ENCODE results near the gene SLC2A6.
"Not testable (repeated sequence)": the region's sequence is repeated elsewhere in the genome, so short reads cannot be mapped to it uniquely, and the experiment has no call there.

SLC2A6 gene

DNA sequence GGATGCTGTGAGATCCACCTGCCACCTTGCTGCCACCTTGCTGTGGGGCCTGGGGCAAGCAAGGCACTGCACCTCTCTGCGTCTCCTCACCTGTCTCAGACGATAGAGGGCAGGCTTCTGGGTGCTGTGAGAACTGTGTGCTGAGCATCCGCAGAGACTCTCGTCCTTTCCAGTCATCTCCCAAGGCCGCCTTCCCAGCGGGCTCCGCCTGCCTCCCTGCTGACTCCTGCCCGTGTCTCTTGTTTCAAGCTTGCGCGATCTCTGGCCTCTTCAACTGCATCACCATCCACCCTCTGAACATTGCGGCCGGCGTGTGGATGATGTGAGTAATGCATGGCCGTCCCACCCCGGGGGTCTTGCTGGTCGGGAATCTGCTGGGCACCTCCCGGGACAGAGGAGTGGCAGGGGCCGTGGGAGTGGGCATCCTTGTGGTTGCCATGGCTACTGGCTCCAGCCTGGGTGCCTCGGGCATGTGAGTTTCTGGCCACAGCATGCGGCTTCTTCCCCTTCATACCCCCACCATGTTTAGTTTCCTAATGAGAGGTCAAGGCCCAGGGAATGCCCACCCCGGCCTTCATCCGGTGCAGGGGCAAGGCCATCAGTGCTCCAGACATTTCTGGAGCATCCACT lies 15.6 kb downstream of the SLC2A6 start:
- no peak for DNase-seq (ENCODE audit: low read depth in 2 of 2, low spot score in 1 of 2)

- no peak for DNase-seq (ENCODE audit: low read depth in 2 of 2, low spot score in 1 of 2)
Measured at GRCh38 chr9:133461975-133462374, 16.9 kb downstream of the SLC2A6 start.

GRCh38 chr9:133460405-133461175 lies 18.3 kb downstream of the SLC2A6 start:
- DNase-seq (ENCODE audit: low read depth in 2 of 2, low spot score in 1 of 2), result no peak

DNA sequence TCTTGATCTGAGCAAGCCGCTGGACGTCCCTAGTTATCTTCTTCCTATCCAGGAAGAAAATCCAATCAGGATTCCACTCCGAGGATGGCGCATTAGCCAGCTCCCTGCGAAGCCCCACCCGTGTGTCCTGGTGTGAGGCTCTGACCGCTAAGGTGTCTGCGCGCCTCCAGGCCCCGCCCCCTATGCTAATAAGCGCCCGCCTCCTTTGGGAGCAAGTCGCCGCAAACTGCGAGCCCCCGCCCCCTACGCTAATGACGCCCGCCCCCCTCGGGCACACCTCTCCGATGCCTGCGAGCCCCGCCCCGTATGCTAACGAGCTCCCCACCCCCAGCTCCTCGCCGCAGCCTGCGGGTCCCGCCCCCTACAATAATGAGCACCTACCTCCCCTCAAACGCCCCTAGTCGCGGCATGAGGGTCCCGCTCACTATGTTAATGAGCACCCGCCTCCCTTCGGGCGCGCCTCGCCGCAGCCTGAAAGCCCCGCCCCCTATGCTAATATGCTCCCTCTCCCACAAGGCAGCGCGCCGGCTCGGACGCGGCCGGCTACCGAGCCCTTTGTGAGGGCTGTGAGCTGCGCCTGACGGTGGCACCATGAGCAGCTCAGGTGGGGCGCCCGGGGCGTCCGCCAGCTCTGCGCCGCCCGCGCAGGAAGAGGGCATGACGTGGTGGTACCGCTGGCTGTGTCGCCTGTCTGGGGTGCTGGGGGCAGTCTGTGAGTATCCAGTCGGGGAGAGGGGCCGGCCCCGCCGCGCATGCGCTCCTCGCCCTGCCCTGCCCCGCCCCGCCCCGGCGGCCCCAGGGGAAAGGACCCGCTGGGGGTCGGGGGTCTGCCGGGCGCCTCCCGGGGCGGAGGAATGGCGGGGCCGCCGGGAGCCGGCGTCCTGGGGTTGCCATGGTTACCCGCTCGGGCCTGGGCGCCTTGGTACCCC lies 19.2 kb downstream of the SLC2A6 start, which contains the start of gene CACFD1:
Gene CACFD1, plus strand, starts transcription at position 503 of the 929 bp plus-strand sequence. Its CDS starts 89 bp downstream, at position 592.
- DNase-seq (ENCODE audit: low read depth in 2 of 2, low spot score in 1 of 2), result peak; percentile 77 to 84

- no peak for DNase-seq (ENCODE audit: low read depth in 2 of 2, low spot score in 1 of 2)
Measured at GRCh38 chr9:133458643-133459312, 20.1 kb downstream of the SLC2A6 start.

GRCh38 chr9:133457748-133458147 lies 21.2 kb downstream of the SLC2A6 start:
- DNase-seq (ENCODE audit: low read depth in 2 of 2, low spot score in 1 of 2), result no peak

- no peak for DNase-seq (ENCODE audit: low read depth in 2 of 2, low spot score in 1 of 2)
Measured at GRCh38 chr9:133457233-133457632, 21.7 kb downstream of the SLC2A6 start.

- DNase-seq (ENCODE audit: low read depth in 2 of 2, low spot score in 1 of 2), result no peak
Measured at GRCh38 chr9:133456409-133456808, 22.5 kb downstream of the SLC2A6 start.

DNA sequence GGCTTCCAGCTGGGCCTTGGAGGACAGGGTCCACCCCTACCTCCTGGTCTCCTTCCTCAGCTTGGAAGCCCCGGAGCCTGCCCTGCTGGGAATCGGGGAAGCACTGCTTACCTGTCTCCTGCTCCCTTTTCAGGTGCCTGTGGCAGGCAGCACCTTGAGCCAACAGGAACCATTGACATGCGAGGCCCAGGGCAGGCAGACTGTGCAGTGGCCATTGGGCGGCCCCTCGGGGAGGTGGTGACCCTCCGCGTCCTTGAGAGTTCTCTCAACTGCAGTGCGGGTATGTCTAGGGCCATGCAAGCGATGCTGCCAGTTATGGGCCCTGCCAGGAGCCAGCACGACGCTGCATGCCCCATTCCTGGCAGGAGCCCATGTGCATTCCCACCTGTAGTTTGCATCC lies 23.0 kb downstream of the SLC2A6 start:
- DNase-seq (ENCODE audit: low read depth in 2 of 2, low spot score in 1 of 2), result no peak

DNA sequence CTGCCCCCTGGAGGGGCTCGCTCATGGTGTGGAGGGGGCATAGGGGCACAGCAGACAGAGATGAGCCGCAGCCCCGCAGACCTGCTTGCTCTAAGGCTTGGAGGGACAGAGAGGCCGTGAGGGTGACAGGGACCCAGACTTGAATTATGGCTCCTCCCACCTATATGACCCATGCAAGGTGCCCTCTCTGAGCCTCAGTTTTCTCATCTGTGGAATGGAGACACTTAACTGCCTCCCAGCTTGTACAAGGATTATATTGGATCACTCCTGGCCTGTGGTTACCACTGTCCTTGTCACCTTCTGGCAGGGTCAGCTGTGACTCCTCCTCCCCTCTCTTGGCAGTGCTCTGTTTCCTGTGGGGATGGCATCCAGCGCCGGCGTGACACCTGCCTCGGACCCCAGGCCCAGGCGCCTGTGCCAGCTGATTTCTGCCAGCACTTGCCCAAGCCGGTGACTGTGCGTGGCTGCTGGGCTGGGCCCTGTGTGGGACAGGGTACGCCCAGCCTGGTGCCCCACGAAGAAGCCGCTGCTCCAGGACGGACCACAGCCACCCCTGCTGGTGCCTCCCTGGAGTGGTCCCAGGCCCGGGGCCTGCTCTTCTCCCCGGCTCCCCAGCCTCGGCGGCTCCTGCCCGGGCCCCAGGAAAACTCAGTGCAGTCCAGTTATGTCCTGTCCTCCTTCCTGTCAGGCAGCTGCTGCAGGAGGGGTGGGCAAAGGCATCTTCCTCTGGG lies 23.8 kb downstream of the SLC2A6 start:
- no peak for DNase-seq (ENCODE audit: low read depth in 2 of 2, low spot score in 1 of 2)

DNA sequence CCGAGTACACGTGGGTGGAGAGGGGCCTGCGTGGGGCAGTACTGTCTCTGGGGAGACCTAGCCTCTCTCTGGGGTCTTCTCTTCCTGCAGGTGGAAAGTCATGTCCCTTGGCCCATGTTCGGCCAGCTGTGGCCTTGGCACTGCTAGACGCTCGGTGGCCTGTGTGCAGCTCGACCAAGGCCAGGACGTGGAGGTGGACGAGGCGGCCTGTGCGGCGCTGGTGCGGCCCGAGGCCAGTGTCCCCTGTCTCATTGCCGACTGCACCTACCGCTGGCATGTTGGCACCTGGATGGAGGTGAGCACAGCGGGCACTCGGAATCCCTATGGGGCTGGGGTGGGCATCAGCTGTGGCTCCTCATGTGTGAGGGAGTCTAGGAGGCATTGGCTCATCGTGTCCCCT lies 24.6 kb downstream of the SLC2A6 start:
- no peak for DNase-seq (ENCODE audit: low read depth in 2 of 2, low spot score in 1 of 2)

- no peak for DNase-seq (ENCODE audit: low read depth in 2 of 2, low spot score in 1 of 2)
Measured at GRCh38 chr9:133453651-133454050, 25.2 kb downstream of the SLC2A6 start.

GRCh38 chr9:133452562-133452961 lies 26.3 kb downstream of the SLC2A6 start:
- no peak for DNase-seq (ENCODE audit: low read depth in 2 of 2, low spot score in 1 of 2)

- not testable (repeated sequence) for DNase-seq (ENCODE audit: low read depth in 2 of 2, low spot score in 1 of 2)
Measured at GRCh38 chr9:133451865-133452264, 27.0 kb downstream of the SLC2A6 start.

DNA sequence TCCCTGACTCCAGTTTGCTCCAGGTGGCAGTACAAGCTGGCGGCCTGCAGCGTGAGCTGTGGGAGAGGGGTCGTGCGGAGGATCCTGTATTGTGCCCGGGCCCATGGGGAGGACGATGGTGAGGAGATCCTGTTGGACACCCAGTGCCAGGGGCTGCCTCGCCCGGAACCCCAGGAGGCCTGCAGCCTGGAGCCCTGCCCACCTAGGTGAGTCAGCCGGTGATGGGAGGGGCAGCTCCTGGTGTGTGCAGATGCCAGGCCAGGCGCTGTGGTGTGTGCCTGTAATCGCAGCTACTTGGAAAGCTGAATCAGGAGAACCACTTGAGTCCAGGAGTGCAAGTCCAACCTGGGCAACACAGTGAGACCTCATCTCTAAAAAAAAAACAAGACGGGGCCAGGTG lies 29.1 kb downstream of the SLC2A6 start:
- no peak for DNase-seq (ENCODE audit: low read depth in 2 of 2, low spot score in 1 of 2)

DNA sequence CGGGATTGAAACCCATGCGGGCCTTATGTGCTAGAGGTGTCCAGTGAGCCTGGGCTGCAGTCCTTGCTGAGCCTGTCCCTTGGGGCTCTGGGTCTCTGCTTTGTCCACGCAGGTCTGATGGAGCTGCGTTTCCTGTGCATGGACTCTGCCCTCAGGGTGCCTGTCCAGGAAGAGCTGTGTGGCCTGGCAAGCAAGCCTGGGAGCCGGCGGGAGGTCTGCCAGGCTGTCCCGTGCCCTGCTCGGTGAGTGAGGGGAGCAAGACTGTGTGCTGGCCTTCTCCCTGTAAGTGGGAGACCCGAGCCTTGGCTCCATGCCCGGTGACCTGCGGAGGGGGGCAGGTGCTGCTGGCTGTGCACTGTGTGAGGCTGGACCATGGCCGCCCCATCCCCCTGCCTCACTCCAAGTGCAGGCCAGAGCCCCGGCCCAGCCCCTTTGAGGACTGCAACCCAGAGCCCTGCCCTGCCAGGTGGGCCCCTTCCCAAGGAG lies 30.4 kb downstream of the SLC2A6 start:
- no peak for DNase-seq (ENCODE audit: low read depth in 2 of 2, low spot score in 1 of 2)

DNA sequence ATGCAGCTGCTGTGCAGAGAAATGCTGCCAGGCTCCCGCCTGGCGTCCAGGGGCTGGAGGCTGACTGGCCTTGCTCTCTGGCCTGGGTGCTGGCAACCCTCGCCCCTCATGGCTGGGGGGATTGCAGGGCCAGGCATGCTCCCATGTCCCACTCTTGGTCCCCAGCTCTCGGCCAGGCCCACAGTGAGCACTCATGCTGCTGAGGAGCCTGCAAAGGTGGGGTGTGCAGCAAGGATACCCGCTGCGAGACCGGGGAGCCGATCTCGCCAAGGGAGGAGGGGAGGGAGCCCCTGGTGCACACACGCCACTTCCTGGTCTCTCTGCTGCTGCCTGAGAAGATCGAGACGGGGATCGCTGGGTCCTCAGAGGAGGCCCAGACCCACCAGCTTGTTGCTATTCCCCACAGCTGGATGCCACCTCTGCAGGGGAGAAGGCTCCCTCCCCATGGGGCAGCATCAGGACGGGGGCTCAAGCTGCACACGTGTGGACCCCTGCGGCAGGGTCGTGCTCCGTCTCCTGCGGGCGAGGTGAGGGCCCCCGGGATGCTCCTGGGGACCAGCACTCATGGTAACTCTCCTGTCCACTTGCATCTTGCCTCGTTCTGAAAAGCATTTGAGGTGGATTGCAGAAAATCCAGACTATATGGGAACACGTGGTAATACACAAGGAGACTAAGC lies 33.5 kb downstream of the SLC2A6 start:
- DNase-seq (ENCODE audit: low read depth in 2 of 2, low spot score in 1 of 2), result no peak

GRCh38 chr9:133443982-133444381 lies 34.9 kb downstream of the SLC2A6 start:
- no peak for DNase-seq (ENCODE audit: low read depth in 2 of 2, low spot score in 1 of 2)

GRCh38 chr9:133443248-133443647 lies 35.7 kb downstream of the SLC2A6 start:
- no peak for DNase-seq (ENCODE audit: low read depth in 2 of 2, low spot score in 1 of 2)

DNA sequence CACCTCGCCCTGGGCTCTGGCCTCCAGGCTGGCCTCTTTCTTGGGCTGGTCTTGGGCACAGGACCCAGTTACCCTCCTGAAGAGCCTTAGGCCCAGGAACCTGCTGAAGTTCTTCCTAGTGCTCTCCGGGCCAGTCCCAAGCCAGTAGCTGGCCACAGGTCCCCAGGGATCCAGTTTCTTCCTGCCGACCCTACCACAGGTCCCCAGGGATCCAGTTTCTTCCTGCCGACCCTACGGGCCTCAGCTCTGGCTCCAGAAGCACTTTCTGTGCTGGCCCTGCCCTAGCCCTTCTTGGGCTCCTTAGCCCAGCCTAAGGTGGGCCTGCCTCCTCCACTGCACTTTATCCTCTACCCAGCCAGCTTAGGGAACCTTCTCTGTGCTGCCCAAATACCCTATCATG lies 37.3 kb downstream of the SLC2A6 start:
- DNase-seq (ENCODE audit: low read depth in 2 of 2, low spot score in 1 of 2), result no peak

Measured in stimulated activated CD8-positive, alpha-beta memory T cell treated with anti-CD3 and anti-CD28 coated beads, Interleukin-4, amount 100 ng/mL, for 1 hour (primary cell).